CD14-positive monocyte (primary cell): Measurements from ENCODE around the gene GOLGA8N. TPM values are rescaled to one million over a fixed set of nuclear protein-coding genes. Genes with fewer than 3 reads are reported as not detected.
"Not testable (repeated sequence)": the region's sequence is repeated elsewhere in the genome, so short reads cannot be mapped to it uniquely, and the experiment has no call there.

Source experiments
- DNase-seq, 3 donors: peaks; one replicate each; pipeline ENCODE4 v3.0.0-alpha.2; 2011 to 2022
- H2AFZ ChIP-seq: 2 replicates; pipeline ENCODE4 v1.6.0; 2012; ENCODE audit warnings: mild to moderate bottlenecking, low read depth, low read length, inconsistent platforms; ENCODE audit not compliant: insufficient read depth, poor library complexity, severe bottlenecking
- H3K27ac ChIP-seq, 2 donors: 1 replicate in 1 of 2; 2 replicates in 1 of 2; pipeline ENCODE4 v1.5.1; 2012 to 2013; ENCODE audit warnings: low read length in 2 of 2, control low read depth in 1 of 2, inconsistent platforms in 1 of 2, low read depth in 1 of 2, mild to moderate bottlenecking in 1 of 2
- H3K27me3 ChIP-seq, 2 donors: one replicate each; pipeline versions ENCODE4 v1.6.0 to v1.6.1; 2011 to 2013; ENCODE audit warnings: low read length in 2 of 2; ENCODE audit not compliant: control insufficient read depth in 2 of 2, insufficient read depth in 2 of 2
- H3K36me3 ChIP-seq, 2 donors: replicated peaks in 1 of 2; 1 replicate in 1 of 2; 2 replicates in 1 of 2; pipeline versions ENCODE4 v1.5.1 to v1.6.1; 2012 to 2013; ENCODE audit warnings: low read length in 2 of 2, control low read depth in 1 of 2, inconsistent platforms in 1 of 2, mild to moderate bottlenecking in 1 of 2; ENCODE audit not compliant: insufficient read depth in 2 of 2, control insufficient read depth in 1 of 2
- H3K4me1 ChIP-seq, 2 donors: 1 replicate in 1 of 2; 2 replicates in 1 of 2; pipeline versions ENCODE4 v1.5.1 to v1.6.1; 2012 to 2013; ENCODE audit warnings: low read length in 2 of 2, control low read depth in 1 of 2, inconsistent platforms in 1 of 2, mild to moderate bottlenecking in 1 of 2, moderate library complexity in 1 of 2; ENCODE audit not compliant: insufficient read depth in 2 of 2, control insufficient read depth in 1 of 2
- H3K4me2 ChIP-seq: replicated peaks from 2 replicates; pipeline ENCODE3; 2012; ENCODE audit warnings: low read length, moderate library complexity, mild to moderate bottlenecking; ENCODE audit not compliant: poor library complexity, severe bottlenecking; ENCODE audit errors: extremely low read depth
- H3K4me3 ChIP-seq, 3 experiments: fragments of 200-600 bp in 1 of 3; sonication (generic) in 1 of 3; replicated peaks in 1 of 3; 1 replicate in 2 of 3; 2 replicates in 1 of 3; pipeline ENCODE4 v1.5.1; 2011 to 2013; ENCODE audit warnings: low read length in 3 of 3, mild to moderate bottlenecking in 3 of 3, control low read depth in 2 of 3, low read depth in 2 of 3, inconsistent platforms in 1 of 3, moderate library complexity in 1 of 3
- H3K79me2 ChIP-seq: 2 replicates; pipeline ENCODE4 v1.6.0; 2012; ENCODE audit warnings: mild to moderate bottlenecking, control low read depth, inconsistent platforms, low read length, moderate library complexity; ENCODE audit not compliant: insufficient read depth
- H3K9ac ChIP-seq: 2 replicates; pipeline ENCODE4 v1.6.0; 2017; ENCODE audit warnings: low read length, mild to moderate bottlenecking; ENCODE audit not compliant: insufficient read depth, poor library complexity, severe bottlenecking
- H3K9me3 ChIP-seq, 2 donors: replicated peaks in 1 of 2; 1 replicate in 1 of 2; 2 replicates in 1 of 2; pipeline versions ENCODE4 v1.5.1 to v1.6.1; 2012 to 2013; ENCODE audit warnings: low read length in 2 of 2, control low read depth in 1 of 2; ENCODE audit not compliant: control insufficient read depth in 1 of 2, insufficient read depth in 1 of 2
- H4K20me1 ChIP-seq: 2 replicates; pipeline ENCODE4 v1.6.0; 2012; ENCODE audit warnings: mild to moderate bottlenecking, low read length, control low read depth, moderate library complexity; ENCODE audit not compliant: insufficient read depth
- H3K27ac Mint-ChIP-seq, 7 donors: one replicate each; pipeline ENCODE4 v1.8.0; 2020; ENCODE audit warnings: mild to moderate bottlenecking in 7 of 7, mixed read lengths in 7 of 7, moderate library complexity in 6 of 7, inconsistent platforms in 2 of 7
- H3K27me3 Mint-ChIP-seq, 3 donors: one replicate each; pipeline ENCODE4 v1.8.0; 2021 to 2022; ENCODE audit warnings: low read depth in 3 of 3, mild to moderate bottlenecking in 3 of 3, mixed read lengths in 3 of 3, moderate library complexity in 3 of 3, inconsistent platforms in 1 of 3
- H3K36me3 Mint-ChIP-seq, 2 donors: one replicate each; pipeline ENCODE4 v1.8.0; 2020; ENCODE audit warnings: mixed read lengths in 2 of 2, inconsistent platforms in 1 of 2, mild to moderate bottlenecking in 1 of 2
- H3K4me1 Mint-ChIP-seq: one replicate; pipeline ENCODE4 v1.8.0; 2020; ENCODE audit warnings: mild to moderate bottlenecking, mixed read lengths
- H3K4me3 Mint-ChIP-seq, 2 donors: one replicate each; pipeline ENCODE4 v1.8.0; 2020; ENCODE audit warnings: mild to moderate bottlenecking in 2 of 2, mixed read lengths in 2 of 2, moderate library complexity in 1 of 2
- H3K9me3 Mint-ChIP-seq, 7 donors: one replicate each; pipeline ENCODE4 v1.8.0; 2020 to 2022; ENCODE audit warnings: mixed read lengths in 7 of 7, mild to moderate bottlenecking in 6 of 7, moderate library complexity in 6 of 7, inconsistent platforms in 2 of 7
- WGBS: methylation state at CpG from one replicate; pipeline ENCODE4 v1.1.5; 2013; ENCODE audit warnings: missing lambda C conversion rate; ENCODE audit not compliant: insufficient coverage; 5-methylcytosine and 5-hydroxymethylcytosine counted together
- intact Hi-C, 2 donors: fragments of 100-400 bp; cut with micrococcal nuclease; formaldehyde crosslinking; loops; one replicate each; pipeline versions ENCODE4 v1.15.0 to v1.15.1; 2023
- polyA minus RNA-seq: library from RNA; depleted of rRNA, polyadenylated mRNA; stranded (reverse); fragments of >200 nt; gene quantifications from 2 replicates; pipeline ENCODE4 v1.2.3, GENCODE V29; 2012
- polyA plus RNA-seq, 3 donors: library from polyadenylated mRNA; depleted of rRNA in 1 of 3; unstranded in 2 of 3; stranded (reverse) in 1 of 3; fragments of 300-500 nt in 2 of 3; fragments of >200 nt in 1 of 3; fragmentation: Illumina TruSeq in 2 of 3; gene quantifications; 1 replicate in 2 of 3; 2 replicates in 1 of 3; pipeline ENCODE4 v1.2.3, GENCODE V29; 2012 to 2021
- total RNA-seq, 12 experiments: library from RNA in 1 of 12; stranded (reverse) in 1 of 12; fragments of 120-200 nt in 1 of 12; gene quantifications; one replicate each; pipeline ENCODE4 v1.2.4 and lab custom pipeline; 2013 to 2026; ENCODE audit warnings: mixed read lengths in 6 of 12, inconsistent platforms in 1 of 12

The GOLGA8N gene
- 10.5 TPM for total RNA-seq (2013)
- polyA plus RNA-seq: 1 to 10 TPM in 1 of 3 donors, under 1 TPM in 2; 0.04 to 8.3 (median 0.66) TPM
- polyA minus RNA-seq: 3.6 and 11.9 TPM in 2 replicates
- total RNA-seq (lab: John Stamatoyannopoulos, UW): 0.06 to 4.9 (median 3.2) reads per million in 11 experiments

DNA sequence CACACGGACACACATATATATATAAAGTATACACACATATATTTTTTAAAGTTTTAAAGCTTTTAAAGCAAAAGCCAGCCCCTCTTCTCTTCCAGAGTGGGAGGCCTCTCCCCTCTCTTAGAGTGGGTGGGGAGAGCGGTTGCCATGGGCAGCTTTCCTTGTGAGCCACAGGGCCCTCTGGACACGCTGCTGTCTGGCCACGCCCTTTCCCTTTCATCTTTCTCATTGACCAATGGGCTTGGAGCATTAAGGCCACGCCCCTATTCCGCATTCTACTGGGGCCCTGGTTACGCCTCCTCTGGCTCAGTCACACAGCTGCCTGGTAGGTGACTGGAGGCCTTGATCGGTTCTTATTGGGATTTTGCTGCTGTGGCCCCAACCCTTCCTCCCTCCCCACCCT, at the start of gene GOLGA8N:
GOLGA8N (plus strand) TSS at position 306 of the 400 bp plus-strand sequence.
- H3K27ac Mint-ChIP-seq, H3K4me1 Mint-ChIP-seq, H3K4me3 ChIP-seq, H3K27ac ChIP-seq, H3K79me2 ChIP-seq, H3K9ac ChIP-seq, H3K4me3 Mint-ChIP-seq, H3K27me3 ChIP-seq, H3K27me3 Mint-ChIP-seq, H4K20me1 ChIP-seq, H3K4me1 ChIP-seq, H3K36me3 ChIP-seq, H3K4me2 ChIP-seq, H2AFZ ChIP-seq, H3K36me3 Mint-ChIP-seq, intact Hi-C loops, H3K9me3 Mint-ChIP-seq, H3K9me3 ChIP-seq, DNase-seq: not testable (repeated sequence)
- no CpG with 5 or more reads among the region's 8 CpGs for WGBS

DNA sequence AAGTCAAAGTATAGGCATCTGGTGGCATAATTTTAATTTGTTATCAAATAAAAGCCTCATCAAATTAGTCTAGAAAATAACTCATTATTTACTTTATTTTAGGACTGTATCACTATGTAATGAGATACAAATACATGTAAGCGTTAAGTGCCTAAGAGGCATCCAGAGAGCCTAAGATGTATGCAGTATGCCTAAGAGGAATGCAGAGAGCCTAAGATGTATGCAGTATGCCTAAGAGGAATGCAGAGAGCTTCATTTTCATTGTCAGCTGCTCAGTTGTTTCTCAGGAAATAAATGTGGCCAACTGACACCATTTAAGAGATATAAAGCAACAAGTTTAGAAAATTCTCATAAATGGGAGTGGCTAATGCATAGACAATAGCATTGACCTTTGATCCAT, 49.8 kb upstream of the GOLGA8N start:
- H3K36me3 Mint-ChIP-seq, H3K27ac ChIP-seq, intact Hi-C loops: not testable (repeated sequence)

DNA sequence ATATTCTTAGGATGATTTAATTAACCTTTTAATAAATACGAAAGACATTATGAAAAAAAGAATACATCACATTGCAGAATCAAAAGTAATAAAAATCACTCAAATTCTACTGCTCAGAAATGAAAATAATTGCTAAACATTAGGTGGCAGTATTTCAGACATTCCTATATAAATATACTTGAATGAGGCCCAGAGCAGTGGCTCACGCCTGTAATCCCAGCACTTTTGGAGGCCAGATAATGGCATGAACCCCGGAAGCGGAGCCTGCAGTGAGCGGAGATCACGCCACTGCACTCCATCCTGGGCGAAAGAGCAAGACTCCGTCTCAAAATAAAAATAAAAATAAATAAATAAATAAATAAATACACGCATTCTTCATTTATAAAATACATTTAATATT, 48.1 kb upstream of the GOLGA8N start:
- H3K27me3 ChIP-seq, H3K9ac ChIP-seq, H3K4me1 ChIP-seq, H3K4me3 Mint-ChIP-seq, H3K36me3 ChIP-seq, H3K9me3 ChIP-seq, H3K4me2 ChIP-seq, H3K27me3 Mint-ChIP-seq, H3K36me3 Mint-ChIP-seq, H3K4me1 Mint-ChIP-seq, H4K20me1 ChIP-seq, intact Hi-C loops, H3K27ac ChIP-seq, H3K9me3 Mint-ChIP-seq, H3K4me3 ChIP-seq, H2AFZ ChIP-seq, H3K27ac Mint-ChIP-seq, H3K79me2 ChIP-seq, DNase-seq: not testable (repeated sequence)
- no CpG with 5 or more reads among the region's 9 CpGs for WGBS

More for the DNA sequence above, 49.8 kb upstream of the GOLGA8N start:
- H3K4me1 Mint-ChIP-seq, H3K27me3 ChIP-seq, H3K36me3 ChIP-seq, DNase-seq, H4K20me1 ChIP-seq, H3K4me3 ChIP-seq, H3K27ac Mint-ChIP-seq, H3K9me3 ChIP-seq, H3K4me1 ChIP-seq, H3K4me2 ChIP-seq, H3K27me3 Mint-ChIP-seq, H3K9ac ChIP-seq, H2AFZ ChIP-seq, H3K9me3 Mint-ChIP-seq, H3K79me2 ChIP-seq, H3K4me3 Mint-ChIP-seq: not testable (repeated sequence)
- no CpG with 5 or more reads among the region's 1 CpG for WGBS

DNA sequence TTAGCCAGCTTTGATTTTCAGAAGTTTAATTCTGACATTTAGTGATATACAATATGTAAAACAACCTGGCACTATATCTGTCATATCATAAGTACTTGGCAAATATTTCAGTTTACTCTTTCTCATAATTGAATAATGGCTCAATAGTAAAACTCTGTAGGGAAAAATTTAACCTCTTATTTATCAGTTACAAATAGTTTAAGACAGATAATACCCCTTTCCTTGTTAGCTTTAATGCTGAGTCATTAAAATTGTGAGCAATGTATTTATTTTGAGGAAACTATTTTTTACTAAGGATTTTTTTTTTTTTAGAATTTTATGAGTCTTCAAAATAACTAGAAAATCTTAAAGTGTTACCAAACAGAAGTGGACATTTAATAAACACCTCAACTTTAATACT, 38.7 kb upstream of the GOLGA8N start:
- H3K4me1 Mint-ChIP-seq, H3K9me3 Mint-ChIP-seq, H3K36me3 Mint-ChIP-seq, H3K27ac ChIP-seq, intact Hi-C loops, H3K27ac Mint-ChIP-seq, H2AFZ ChIP-seq, H3K4me1 ChIP-seq, H3K4me3 Mint-ChIP-seq, H4K20me1 ChIP-seq, H3K9me3 ChIP-seq, H3K79me2 ChIP-seq, H3K27me3 ChIP-seq, DNase-seq, H3K27me3 Mint-ChIP-seq, H3K9ac ChIP-seq, H3K4me3 ChIP-seq, H3K4me2 ChIP-seq, H3K36me3 ChIP-seq: not testable (repeated sequence)
